ENCODE results near the gene RPS14.

RPS14 gene

DNA sequence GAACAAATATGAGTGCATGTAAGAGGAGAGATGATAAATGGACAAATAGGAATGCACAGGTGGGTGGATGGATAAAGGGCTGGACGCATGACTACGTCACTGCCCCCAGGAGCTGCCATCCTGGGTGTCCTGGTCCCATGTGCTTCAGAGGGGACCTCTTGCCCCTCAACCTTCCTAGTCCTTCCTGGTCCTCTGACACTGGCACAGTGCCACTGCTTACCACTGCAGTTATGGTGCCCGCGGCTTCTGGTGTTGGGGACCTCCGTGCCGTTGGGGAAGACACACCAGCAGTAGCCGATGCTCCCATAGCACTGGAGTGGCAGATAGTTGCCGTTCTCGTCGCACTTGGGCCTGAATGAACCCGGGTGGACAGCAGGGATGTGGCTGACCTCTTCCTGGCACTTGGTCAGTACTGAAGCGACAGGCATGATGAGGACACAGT lies 46.6 kb downstream of the RPS14 start:
- Histone ChIP-seq H3K4me2 (no peak overlapping the region), H3K9ac (0 out of 2 replicates have a peak overlapping the region, but pooled peaks have one; percentile 15), H3K27me3 (no peaks in the 10 kb centered on the region), H3K27ac (no peak overlapping the region), H3K4me1 (peaks cover 68% of the 10 kb centered on the region), H4K20me1 (peaks cover 100% of the 10 kb centered on the region), H3K36me3 (peaks cover 100% of the 10 kb centered on the region), H3K9me3 (no peaks in the 10 kb centered on the region), H3K4me3 (no peak overlapping the region)
- no peak for TF ChIP-seq Cebpa-rat (IDR thresholded peaks at IDR 0.05)

DNA sequence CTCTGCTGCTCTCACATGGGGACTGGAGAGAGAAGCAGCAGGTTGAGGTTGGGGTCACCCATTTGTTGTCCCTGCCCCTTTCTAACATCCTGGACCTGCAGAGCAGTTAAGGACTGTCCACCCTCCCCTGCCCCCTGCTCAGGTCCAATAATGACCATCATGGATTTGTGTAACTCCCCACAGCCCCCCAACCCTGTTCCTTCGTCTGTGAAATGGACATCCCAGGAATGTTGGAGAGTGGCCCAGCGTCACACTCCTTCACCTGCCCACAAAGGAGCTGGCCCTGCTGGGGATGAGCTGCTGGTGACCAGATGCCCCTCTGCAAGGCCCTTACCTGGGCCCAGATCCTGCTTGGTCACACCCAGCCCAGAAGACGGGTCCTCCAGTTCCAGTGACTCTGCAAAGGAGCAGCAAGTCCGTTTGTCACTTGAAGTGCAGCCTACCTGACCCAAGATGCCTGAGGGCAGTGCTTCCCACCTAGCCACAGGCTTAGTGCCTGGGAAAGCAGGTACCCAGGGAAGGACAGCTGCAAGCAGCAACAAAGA lies 47.2 kb downstream of the RPS14 start:
- H3K9ac ChIP-seq, result no peak overlapping the region
- peak overlapping the region; percentile 45; the same call in 1 of the 2 replicates for H3K27ac ChIP-seq
- H3K4me3 ChIP-seq, result no peak overlapping the region
- H4K20me1 ChIP-seq, result peaks cover 100% of the 10 kb centered on the region
- H3K27me3 ChIP-seq, result no peaks in the 10 kb centered on the region
- peaks cover 100% of the 10 kb centered on the region for H3K36me3 ChIP-seq
- peaks cover 62% of the 10 kb centered on the region for H3K4me1 ChIP-seq
- H3K9me3 ChIP-seq, result no peaks in the 10 kb centered on the region
- TF ChIP-seq Cebpa-rat (IDR thresholded peaks at IDR 0.05), result no peak
- no peak overlapping the region for H3K4me2 ChIP-seq

DNA sequence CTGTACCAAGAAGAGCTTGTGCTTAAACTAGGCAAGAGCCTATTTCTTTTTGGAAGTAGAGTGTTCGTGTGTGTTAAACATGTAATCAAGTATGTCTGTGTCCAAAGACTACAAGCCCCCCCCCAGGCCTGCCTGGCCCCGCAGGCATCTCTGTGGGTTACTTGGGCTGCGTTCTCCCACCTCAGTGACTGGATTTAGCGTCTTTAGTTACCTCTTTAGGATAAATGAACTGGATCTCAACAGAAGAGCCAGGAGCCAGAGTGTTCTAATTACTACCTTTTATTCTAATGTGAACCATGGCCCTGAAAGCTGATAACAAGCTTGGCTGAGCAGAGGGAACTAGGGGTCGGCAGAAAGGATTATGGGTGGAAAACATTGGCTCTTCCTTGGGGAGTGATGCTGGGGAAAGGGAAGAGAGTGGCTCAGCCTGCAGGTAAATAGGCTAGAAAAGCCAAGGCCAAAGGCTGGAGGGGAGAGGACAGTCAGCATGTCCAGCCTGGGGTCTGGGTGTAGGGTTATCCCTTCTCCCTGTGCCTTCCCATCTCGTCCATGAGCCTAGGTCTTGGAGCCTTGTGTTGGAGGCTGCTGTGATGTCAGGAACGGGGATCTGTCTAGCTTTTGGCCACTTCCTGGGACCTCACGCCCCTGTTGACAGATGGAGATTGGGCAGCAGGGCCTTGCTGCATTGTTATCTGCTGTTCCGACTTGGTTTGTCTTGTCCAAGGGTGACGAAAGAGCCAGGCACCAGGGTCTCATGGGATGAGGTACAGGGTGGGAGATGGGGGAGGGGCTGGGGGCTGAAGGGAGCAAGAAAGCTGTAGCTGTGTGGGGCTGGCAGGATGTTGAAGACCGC lies 47.9 kb downstream of the RPS14 start:
- Histone ChIP-seq H3K9ac (no peak overlapping the region), H3K4me1 (peaks cover 55% of the 10 kb centered on the region), H4K20me1 (peaks cover 97% of the 10 kb centered on the region), H3K9me3 (no peaks in the 10 kb centered on the region), H3K27me3 (no peaks in the 10 kb centered on the region), H3K4me2 (no peak overlapping the region), H3K27ac (peak overlapping the region; percentile 43; the same call in 1 of the 2 replicates), H3K36me3 (peaks cover 100% of the 10 kb centered on the region), H3K4me3 (no peak overlapping the region)
- TF ChIP-seq Cebpa-rat (IDR thresholded peaks at IDR 0.05), result no peak

DNA sequence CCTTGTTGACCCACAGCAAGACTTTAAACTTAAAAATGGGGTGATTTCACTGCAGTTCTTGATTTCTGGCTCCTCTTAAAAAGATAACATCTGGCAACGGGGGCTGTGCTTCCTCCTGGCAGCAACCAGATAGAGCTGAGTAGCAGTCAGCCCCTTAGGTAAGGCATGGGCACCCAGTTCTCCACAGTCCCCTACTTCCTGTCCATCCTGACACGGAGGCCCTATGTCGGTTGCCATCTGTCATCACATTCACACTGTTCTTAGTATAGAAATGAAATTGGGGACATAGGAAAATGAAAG lies 48.5 kb downstream of the RPS14 start:
- Histone ChIP-seq H3K4me2 (no peak overlapping the region), H3K27ac (peak overlapping the region; percentile 43; the same call in 1 of the 2 replicates), H3K9ac (no peak overlapping the region), H3K4me1 (peaks cover 49% of the 10 kb centered on the region), H3K27me3 (no peaks in the 10 kb centered on the region), H3K4me3 (no peak overlapping the region), H3K9me3 (no peaks in the 10 kb centered on the region), H4K20me1 (peaks cover 97% of the 10 kb centered on the region), H3K36me3 (peaks cover 100% of the 10 kb centered on the region)
- no peak for TF ChIP-seq Cebpa-rat (IDR thresholded peaks at IDR 0.05)

DNA sequence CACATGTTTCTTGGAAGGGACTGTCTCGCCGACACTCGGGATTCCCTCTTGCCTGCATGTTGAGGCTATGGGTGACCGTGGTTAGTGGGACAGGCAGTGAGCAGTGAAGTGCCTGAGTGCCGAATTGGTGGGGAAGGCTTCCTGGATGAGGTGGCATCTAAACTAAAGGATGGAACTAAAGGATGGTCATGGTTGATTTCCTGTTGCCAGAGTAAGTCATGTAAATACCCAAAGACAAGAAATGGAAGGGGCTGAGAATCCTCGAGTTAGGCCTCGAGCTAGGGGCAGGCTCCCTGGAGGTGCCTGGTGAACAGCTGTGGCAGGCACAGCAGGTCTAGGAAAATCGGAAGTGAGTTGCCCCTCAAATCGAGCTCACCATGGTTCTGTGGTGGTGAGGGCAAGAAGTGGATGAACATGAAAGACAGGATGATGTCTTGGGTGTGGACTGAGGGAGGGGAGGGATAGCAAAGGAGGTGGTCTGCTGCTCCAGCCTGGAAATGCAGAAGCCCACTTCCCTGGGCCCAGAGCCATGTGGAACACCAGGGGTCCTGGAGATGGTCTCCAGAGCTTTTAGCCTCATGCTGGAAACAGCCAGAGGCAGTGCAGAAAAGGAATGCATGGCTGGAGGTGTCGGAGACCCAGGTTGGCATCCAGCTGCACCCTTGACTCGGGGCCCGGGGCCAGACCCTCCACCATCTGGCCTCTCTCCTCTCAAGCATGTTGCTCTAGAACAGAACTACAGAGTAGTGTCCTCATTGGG lies 49.0 kb downstream of the RPS14 start:
- H3K4me1 ChIP-seq, result peaks cover 44% of the 10 kb centered on the region
- H3K27ac ChIP-seq, result peak overlapping the region; percentile 43; the same call in 1 of the 2 replicates
- no peak overlapping the region for H3K9ac ChIP-seq
- H3K9me3 ChIP-seq, result no peaks in the 10 kb centered on the region
- no peaks in the 10 kb centered on the region for H3K27me3 ChIP-seq
- peaks cover 93% of the 10 kb centered on the region for H4K20me1 ChIP-seq
- peaks cover 100% of the 10 kb centered on the region for H3K36me3 ChIP-seq
- TF ChIP-seq Cebpa-rat (IDR thresholded peaks at IDR 0.05), result no peak
- H3K4me2 ChIP-seq, result no peak overlapping the region
- H3K4me3 ChIP-seq, result no peak overlapping the region

DNA sequence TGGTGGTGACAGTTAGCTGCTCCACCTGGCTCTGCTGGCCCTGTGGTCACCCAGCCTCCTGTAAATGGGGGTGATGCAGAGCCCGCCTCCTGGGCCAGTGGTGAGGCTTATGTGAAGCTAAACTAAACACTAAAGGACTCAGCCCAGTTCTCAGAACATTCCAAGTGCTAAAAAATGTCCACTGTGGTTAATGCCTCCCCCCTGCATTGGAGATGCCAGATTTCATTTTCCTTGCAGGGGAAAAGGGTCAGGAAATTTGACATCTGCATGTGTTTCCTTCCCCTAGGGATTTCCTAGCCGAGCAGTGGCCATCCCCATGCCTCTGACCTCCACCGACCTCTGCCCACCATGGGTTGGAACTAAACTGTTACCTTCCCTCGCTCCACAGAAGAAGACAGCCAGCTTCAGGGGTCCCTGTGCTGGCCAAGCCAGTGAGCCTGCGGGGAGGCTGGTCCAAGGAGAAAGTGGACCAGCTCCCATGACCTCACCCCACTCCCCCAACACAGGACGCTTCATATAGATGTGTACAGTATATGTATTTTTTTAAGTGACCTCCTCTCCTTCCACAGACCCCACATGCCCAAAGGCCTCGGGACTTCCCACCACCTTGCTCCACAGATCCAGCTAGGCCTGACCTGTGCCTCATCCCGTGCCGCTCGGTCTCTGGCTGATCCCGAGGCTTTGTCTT lies 49.9 kb downstream of the RPS14 start:
- H3K36me3 ChIP-seq, result peaks cover 100% of the 10 kb centered on the region
- peaks cover 43% of the 10 kb centered on the region for H3K4me1 ChIP-seq
- no peak overlapping the region for H3K4me2 ChIP-seq
- no peak overlapping the region for H3K9ac ChIP-seq
- no peak for TF ChIP-seq Cebpa-rat (IDR thresholded peaks at IDR 0.05)
- peak overlapping the region; percentile 15; the same call in 1 of the 2 replicates for H3K27ac ChIP-seq
- H4K20me1 ChIP-seq, result peaks cover 92% of the 10 kb centered on the region
- H3K9me3 ChIP-seq, result no peaks in the 10 kb centered on the region
- no peak overlapping the region for H3K4me3 ChIP-seq
- H3K27me3 ChIP-seq, result no peaks in the 10 kb centered on the region

DNA sequence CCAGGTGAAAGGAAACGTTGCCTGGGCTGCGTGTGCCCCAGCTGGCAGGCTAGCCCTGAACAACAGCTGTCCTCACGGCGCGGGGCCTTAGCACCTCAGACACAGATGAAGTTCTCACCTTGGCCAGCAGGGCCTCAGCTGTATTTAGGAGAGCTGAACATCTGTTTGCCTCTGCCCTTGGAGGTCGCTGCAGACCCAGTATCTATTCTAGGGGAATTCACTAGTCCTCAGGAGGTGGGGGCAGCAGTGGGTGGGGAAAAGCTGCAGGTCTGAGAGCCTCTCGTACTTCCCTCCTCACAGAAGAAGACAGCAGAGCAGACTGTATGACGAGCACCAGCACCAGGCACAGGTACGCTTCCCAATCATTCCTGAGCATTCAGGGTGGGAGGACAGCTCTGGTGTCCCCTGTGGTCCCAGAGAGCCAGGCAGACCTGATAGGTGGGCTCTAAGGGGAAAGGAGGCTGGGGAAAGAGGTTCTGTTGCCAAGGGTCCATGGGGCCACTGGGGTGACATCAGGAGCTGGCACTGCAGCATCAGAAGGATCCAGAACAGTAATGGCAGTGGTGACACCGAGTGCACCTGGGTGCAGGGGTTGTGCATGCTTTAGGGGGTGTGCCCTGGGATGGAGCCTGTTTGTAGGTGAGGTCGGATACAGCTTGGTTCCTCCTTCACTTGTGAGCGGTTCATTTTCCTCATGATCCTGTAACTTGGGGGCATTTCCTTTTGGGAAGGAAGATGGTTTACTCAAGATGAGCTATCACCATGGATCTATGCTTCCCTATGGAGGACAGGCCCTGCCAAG lies 50.6 kb downstream of the RPS14 start:
- Histone ChIP-seq H3K27me3 (no peaks in the 10 kb centered on the region), H3K4me1 (peaks cover 50% of the 10 kb centered on the region), H3K4me2 (peak overlapping the region; percentile 10; the same call in 1 of the 2 replicates), H3K36me3 (peaks cover 100% of the 10 kb centered on the region), H3K9me3 (no peaks in the 10 kb centered on the region), H3K4me3 (no peak overlapping the region), H3K9ac (0 out of 2 replicates have a peak overlapping the region, but pooled peaks have one; percentile 4), H4K20me1 (peaks cover 92% of the 10 kb centered on the region), H3K27ac (peak overlapping the region; percentile 19)
- TF ChIP-seq Cebpa-rat (IDR thresholded peaks at IDR 0.05), result no peak

DNA sequence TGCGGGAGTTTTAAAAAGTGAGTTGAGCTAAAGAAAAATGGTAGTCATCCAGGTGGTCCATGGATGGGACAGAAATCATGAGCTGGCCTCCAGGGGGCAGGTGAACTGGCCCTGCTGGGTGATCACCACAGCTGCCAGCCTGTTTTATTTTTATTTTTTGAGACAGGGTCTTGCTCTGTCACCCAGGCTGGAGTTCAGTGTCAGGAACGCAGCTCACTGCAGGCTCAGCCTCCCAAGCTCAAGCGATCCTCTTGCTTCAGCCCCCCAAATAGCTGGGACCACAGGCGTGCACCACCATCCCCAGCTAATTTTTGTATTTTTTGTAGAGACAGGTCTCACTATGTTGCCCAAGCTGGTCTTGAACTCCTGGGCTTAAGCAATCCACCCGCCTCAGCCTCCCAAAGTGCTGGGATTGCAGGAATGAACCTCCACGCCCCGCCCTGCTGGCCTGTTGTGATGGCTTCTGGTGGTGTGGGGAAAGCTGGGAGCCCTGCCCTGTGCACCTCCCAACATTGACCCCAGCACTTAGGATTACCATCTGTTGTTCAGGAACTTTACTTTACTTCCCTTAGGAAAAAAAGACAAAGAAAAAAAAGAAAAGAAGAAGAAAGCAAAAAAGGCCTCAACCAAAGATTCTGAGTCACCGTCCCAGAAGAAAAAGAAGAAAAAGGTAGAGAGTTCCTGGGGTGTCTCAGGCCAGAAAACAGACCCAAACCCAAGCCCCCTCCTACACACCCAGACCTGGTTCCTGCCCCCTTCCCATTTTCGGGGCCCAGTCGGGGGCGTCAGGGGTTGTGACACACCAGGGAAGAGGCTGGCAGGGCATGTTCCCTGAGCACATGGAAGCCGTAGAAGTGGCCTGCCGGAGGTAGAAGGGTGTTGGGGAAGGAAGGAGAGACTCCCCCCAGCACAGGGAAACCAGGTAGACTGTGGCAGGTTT lies 51.5 kb downstream of the RPS14 start:
- peaks cover 92% of the 10 kb centered on the region for H4K20me1 ChIP-seq
- H3K4me3 ChIP-seq, result no peak overlapping the region
- H3K27me3 ChIP-seq, result no peaks in the 10 kb centered on the region
- peaks cover 50% of the 10 kb centered on the region for H3K4me1 ChIP-seq
- peaks cover 100% of the 10 kb centered on the region for H3K36me3 ChIP-seq
- H3K9ac ChIP-seq, result peak overlapping the region; percentile 4; the same call in 1 of the 2 replicates
- no peak overlapping the region for H3K4me2 ChIP-seq
- H3K9me3 ChIP-seq, result no peaks in the 10 kb centered on the region
- peak overlapping the region; percentile 19; the same call in 1 of the 2 replicates for H3K27ac ChIP-seq
- TF ChIP-seq Cebpa-rat (IDR thresholded peaks at IDR 0.05), result no peak
